HG02588 (cell line): ENCODE measurements around the gene CEP85L.

Experiments
- ATAC-seq: cut with Tn5 transposase; IDR thresholded peaks from one replicate; pipeline ENCODE4 v1.9.1; 2021; ENCODE audit warnings: mild to moderate bottlenecking, moderate library complexity; ENCODE audit not compliant: unreplicated experiment

CEP85L gene

GRCh38 chr6:118546164-118546879, 105.1 kb downstream of the CEP85L start:
- ATAC-seq: no peak

DNA sequence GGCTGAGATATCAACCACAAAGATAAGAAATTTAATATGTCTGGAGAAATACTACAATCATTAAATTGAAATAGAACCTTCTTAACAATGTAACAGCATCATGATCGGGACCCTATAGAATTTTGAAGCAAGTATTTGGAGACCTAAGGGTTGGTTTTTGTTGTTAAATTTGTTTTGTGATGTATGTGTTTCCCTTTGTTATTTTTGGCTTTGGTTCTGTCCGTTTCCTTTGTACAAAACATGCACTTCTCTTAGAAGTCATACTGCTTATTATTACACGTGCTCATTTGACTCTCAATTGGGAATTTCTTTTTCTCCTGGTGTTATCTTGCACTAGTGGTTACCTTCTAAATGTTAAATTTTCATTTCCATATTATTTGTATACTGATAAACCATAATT, 107.3 kb downstream of the CEP85L start:
- no peak for ATAC-seq

GRCh38 chr6:118542184-118542952, 109.0 kb downstream of the CEP85L start:
- no peak for ATAC-seq

GRCh38 chr6:118537574-118537973, 113.8 kb downstream of the CEP85L start:
- ATAC-seq: no peak

- no peak for ATAC-seq
Observed at GRCh38 chr6:118536478-118536877, 114.9 kb downstream of the CEP85L start.

DNA sequence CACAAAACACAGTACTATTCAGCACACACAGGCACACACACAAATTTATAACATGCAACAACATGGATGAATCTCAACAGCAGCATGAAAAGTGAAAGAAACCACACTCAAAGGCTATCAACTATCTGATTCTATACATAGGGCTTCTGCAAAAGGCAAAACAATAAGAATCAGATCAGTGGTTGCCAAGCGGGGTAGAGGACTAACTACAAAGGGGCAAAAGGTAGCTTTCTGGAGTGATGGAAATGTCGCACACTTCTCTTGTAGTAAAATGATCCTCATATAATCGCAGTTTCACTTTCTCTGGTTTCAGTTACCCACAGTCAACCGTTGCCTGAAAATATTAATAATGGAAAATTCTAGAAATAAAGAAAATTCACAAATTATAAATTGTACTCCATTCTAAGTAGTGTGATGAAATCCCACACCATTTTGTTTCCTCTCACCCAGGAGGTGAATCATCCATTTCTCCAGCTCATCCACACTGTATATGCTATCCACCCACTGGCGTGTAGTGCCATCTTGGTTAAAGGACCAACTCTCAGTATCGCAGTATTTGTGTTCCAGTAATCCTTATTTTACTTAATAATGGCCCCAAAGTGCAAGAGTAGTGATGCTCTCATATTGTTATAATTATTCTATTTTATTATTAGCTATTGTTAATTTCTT, 116.1 kb downstream of the CEP85L start:
- ATAC-seq: no peak

GRCh38 chr6:118530942-118531341, 120.4 kb downstream of the CEP85L start:
- ATAC-seq: no peak

DNA sequence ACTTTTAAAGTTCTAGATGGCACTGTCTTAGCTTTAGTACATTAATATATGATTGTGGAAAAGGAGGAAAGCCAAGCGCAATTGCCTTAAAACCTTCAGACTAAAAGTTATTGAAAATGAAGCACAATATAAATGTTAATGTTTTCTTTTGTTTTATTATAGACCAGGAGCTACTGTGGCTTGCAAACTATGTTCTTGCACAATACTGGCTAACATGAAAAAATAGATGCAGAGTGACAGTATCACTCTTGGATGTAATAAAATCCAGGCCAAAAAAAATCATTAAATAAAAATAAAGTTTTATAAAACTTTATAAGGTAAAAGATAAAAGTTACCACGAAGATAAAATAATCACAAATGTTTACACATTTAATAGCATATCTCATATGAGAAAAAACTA, 121.6 kb downstream of the CEP85L start:
- no peak for ATAC-seq

DNA sequence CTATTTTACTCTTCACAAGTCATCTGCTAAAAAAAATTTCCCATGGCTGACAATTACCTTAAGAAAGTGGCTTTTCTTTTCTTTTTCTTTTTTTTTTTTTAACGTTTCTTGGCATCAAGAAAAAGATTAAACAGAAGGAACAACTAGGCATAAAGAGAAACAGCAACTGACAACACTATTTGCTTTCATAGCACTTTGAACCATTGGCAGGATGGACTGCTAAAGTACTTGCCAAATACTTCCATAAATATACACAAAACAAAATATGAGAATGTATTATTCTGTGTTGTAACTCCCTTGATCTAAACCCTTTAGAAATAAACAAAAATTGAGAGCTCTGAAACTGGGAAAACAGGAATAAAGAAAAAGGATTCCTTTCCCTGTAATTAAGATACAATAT, 123.3 kb downstream of the CEP85L start:
- ATAC-seq: no peak

- ATAC-seq: no peak
Observed at GRCh38 chr6:118525913-118526780, 125.2 kb downstream of the CEP85L start.

DNA sequence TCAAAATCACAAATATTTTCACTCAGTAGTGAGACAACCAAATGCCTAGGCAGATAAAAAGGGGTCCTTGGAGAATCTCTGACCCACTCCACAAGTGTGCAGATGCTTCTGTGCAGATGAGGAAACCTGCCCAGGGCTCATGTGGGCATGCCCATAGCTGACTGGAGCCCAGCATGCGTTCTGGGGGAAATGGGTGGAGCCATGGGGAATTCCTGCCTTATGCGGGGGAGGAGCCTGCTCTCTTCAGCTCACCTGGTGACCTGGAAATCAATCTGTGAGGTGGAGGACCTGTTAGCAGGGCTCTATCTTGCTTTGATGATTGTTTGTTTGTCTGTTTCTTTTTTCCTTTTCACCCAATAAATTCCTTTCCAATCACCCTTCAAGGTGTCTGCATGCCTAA, 126.7 kb downstream of the CEP85L start:
- ATAC-seq: no peak

GRCh38 chr6:118523216-118523615, 128.2 kb downstream of the CEP85L start:
- ATAC-seq: no peak

DNA sequence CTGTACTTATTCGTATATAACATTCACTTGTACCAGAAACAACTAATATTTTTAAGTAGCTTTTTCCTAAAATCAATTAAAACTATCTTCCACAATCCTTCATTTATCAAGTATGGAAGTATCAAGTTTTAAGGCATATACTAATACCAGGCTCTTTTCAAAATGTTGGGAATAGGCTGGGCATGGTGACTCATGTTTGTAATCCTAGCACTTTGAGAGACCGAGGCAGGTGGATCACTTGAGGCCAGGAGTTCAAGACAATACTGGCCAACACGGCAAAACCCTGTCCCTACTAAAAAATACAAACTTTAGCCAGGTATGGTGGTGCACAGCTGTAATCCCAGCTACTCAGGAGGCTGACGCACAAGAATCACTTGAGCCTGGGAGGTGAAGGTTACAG, 129.0 kb downstream of the CEP85L start:
- no peak for ATAC-seq

GRCh38 chr6:118514689-118515088, 136.7 kb downstream of the CEP85L start:
- no peak for ATAC-seq

DNA sequence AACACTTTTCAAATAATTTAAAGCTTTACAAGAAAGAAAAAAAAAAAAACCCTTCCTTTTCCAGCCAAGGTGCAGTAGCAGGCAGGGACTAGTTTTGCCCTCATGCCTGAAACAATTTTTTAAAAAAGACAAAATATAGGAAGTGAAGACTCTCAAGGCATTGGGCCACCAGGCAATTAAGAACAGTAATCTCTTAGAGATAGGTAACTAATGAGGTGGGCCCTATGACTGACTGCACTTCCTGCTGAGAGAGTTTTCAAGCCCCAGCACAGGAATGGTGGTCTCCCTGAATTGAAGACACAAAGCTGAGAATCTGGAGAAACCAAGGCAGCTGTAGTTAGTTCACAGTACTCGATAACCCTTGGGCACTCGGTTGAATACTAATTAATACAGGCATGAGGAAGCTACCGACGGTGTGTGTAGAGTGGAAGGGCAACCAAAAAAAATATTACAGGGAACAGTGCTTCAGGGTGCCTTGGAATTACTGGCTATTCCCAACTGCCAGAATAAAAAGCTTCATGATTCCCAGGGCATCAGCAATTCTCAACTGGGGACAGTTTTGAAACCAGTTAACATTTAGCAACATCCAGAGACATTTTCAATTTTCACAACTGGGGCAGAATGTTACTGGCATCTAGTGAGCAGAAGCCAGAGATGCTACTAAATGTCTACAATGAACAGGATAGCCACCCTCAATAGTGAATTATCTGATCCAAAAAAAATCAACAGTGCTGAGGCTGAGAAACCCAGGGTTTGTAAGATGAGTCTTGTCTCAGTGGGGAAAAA, 139.3 kb downstream of the CEP85L start:
- no peak for ATAC-seq

DNA sequence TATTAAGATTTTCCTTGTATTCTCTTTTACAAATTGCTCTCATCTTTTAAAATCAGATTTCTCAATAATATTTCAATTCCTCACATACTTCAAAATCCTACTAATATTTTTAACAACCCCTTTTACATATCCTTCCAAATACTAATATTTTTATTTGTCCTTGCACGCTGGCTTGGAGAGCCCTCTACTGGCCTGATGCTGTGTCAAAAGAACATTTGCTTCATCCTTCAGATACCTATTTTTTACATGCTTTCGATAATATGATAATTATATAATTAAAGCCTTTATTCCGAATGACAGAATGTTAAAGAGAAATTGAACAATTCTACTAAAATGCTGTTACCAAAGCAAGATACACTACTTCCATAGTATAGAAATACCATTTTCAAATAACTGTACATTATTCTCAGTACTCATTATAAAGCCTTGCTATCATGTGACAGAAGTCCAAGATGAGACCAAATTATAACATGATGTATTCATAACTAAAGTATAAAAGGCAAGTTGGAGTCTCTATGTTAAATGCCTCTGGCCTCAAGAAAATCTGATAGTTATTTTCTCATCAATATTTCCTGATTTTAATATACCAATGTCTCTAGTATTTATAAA, 142.3 kb downstream of the CEP85L start:
- no peak for ATAC-seq

GRCh38 chr6:118507636-118508035, 143.8 kb downstream of the CEP85L start:
- no peak for ATAC-seq

DNA sequence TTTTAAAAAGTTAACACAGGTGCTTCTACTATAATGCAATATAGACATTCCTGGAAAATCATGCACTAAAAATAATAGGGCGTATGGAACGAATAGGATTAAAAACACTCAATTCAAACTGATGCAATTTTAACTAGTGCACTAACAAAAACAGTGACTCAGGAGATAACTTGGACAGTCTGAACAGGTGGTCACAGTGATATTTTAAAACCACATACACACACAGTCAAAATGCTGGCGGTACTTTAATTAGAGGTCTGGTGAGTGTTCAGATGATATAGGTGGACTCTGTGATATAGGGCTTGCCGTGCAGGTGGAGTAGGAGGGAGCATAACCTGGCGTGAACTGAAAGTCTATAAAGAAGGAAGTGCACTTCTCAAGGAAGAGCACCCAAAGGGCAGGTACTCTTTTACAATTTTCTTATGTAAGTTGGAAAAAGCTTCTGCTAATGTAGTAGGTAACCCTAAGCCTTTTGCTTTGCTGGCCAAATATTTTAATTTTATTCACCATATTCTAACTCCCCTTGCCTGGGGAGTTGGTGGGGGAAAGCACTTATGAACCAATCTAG, 145.2 kb downstream of the CEP85L start:
- ATAC-seq: no peak

DNA sequence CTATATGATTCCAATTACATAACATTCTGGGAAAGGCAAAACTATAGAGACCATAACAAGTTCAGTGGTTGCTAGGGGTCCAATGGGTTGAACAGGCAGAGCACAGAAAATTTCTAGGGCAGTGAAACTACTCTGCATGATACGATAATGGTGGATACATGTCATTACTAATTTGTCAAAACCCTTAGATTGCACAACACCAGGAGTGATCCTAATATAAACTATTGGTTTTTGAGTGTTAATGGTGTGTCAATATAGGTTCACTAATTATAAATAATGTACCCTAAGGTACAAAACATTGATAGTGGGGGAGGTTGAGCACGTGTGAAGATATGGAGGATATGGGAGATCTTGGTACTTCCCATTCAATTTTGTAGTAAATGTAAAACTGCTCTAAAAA, 145.7 kb downstream of the CEP85L start:
- no peak for ATAC-seq
